ENCODE measurements around the gene MRNIP.

- TF ChIP-seq EGR1 (IDR thresholded peaks at IDR 0.05; ENCODE audit: low read depth) (no peak), CTCF (IDR thresholded peaks at IDR 0.05 in 2 of 3, conservative IDR thresholded peaks at IDR 0.05 in 1 of 3; ENCODE audit: borderline replicate concordance in 1 of 3, insufficient read depth in 1 of 3, low read depth in 2 of 3, low read length in 2 of 3) (no peak), EZH2 (IDR thresholded peaks at IDR 0.05) (no peak), MAX (IDR thresholded peaks at IDR 0.05) (no peak), EZH2phosphoT487 (IDR thresholded peaks at IDR 0.05; ENCODE audit: borderline replicate concordance) (no peak), POLR2AphosphoS5 (IDR thresholded peaks at IDR 0.05; ENCODE audit: low read depth, low read length) (no peak), YY1 (IDR thresholded peaks at IDR 0.05; ENCODE audit: extremely low read depth, insufficient replicate concordance, low read depth, low read length) (no peak), POLR2A (IDR thresholded peaks at IDR 0.05; ENCODE audit: borderline replicate concordance, extremely low read depth, insufficient read depth, insufficient read length) (no peak), RAD21 (IDR thresholded peaks at IDR 0.05; ENCODE audit: low read depth) (no peak), JUND (IDR thresholded peaks at IDR 0.05) (no peak), CEBPB (IDR thresholded peaks at IDR 0.05; ENCODE audit: low read depth) (no peak)
Observed at GRCh38 chr5:179860301-179860700, 1.7 kb upstream of the MRNIP start.
